Peyer's patch (tissue), 4 donors: ENCODE results near the gene PDP2. TPM values are rescaled to one million over a fixed set of nuclear protein-coding genes. Genes with fewer than 3 reads are reported as not detected.

Experiments
- DNase-seq, 3 donors: peaks; one replicate each; pipeline ENCODE4 v3.0.0-alpha.2; 2017 to 2019
- H3K27ac ChIP-seq, 4 donors: fragments of 200-600 bp; sonication (generic); one replicate each; pipeline ENCODE4 v1.5.1; 2016 to 2019
- H3K27me3 ChIP-seq, 2 donors: fragments of 200-600 bp; sonication (generic); one replicate each; pipeline ENCODE4 v1.5.1; 2019
- H3K36me3 ChIP-seq, 3 donors: fragments of 200-600 bp; sonication (generic); one replicate each; pipeline ENCODE4 v1.5.1; 2016 to 2019
- H3K4me1 ChIP-seq, 4 donors: fragments of 200-600 bp; sonication (generic); one replicate each; pipeline ENCODE4 v1.5.1; 2016 to 2019
- H3K4me3 ChIP-seq, 4 donors: fragments of 200-600 bp; sonication (generic); 1 replicate in 3 of 4; 2 replicates in 1 of 4; pipeline ENCODE4 v1.5.1; 2016 to 2019; ENCODE audit warnings: mild to moderate bottlenecking in 1 of 4
- H3K9me3 ChIP-seq, 4 donors: fragments of 200-600 bp; sonication (generic); one replicate each; pipeline ENCODE4 v1.5.1; 2016 to 2019; ENCODE audit warnings: mild to moderate bottlenecking in 1 of 4
- CTCF ChIP-seq, 6 experiments: fragments of 450-650 bp in 4 of 6; fragments of 200-600 bp in 2 of 6; sonication (generic) in 1 of 6; IDR thresholded peaks; one replicate each; pipeline ENCODE4 v1.5.1; 2017 to 2019; ENCODE audit warnings: antibody characterized with exemption in 6 of 6, mild to moderate bottlenecking in 3 of 6, moderate library complexity in 1 of 6
- POLR2A ChIP-seq, 2 donors: fragments of 450-650 bp; IDR thresholded peaks; one replicate each; pipeline ENCODE4 v1.5.1; 2017; ENCODE audit warnings: antibody characterized with exemption in 2 of 2, mild to moderate bottlenecking in 2 of 2, moderate library complexity in 2 of 2
- total RNA-seq, 4 donors: library from RNA; depleted of rRNA; stranded (reverse); fragments of >200 nt; gene quantifications; one replicate each; pipeline ENCODE4 v1.1.0, GENCODE V29; 2016

The PDP2 gene
- total RNA-seq, 4 donors from 2014 or later, result 12.1 to 27.9 (median 15.3) TPM

- TF ChIP-seq CTCF (IDR thresholded peaks at IDR 0.05), result no peak
- no peak for TF ChIP-seq POLR2A (IDR thresholded peaks at IDR 0.05)
- Histone ChIP-seq H3K4me1 (no peaks in the 10 kb centered on the region), H3K4me3 (no peak overlapping the region), H3K9me3 (no peaks in the 10 kb centered on the region), H3K27ac (no peak overlapping the region), H3K36me3 (no peaks in the 10 kb centered on the region), H3K27me3 (no peaks in the 10 kb centered on the region)
- no peak for DNase-seq
Observed at GRCh38 chr16:66913711-66914110, 33.4 kb downstream of the PDP2 start.

GRCh38 chr16:66914541-66914940 lies 34.2 kb downstream of the PDP2 start:
- Histone ChIP-seq H3K27ac (no peak overlapping the region), H3K9me3 (no peaks in the 10 kb centered on the region), H3K27me3 (no peaks in the 10 kb centered on the region)

GRCh38 chr16:66915041-66915440 lies 34.7 kb downstream of the PDP2 start:
- TF ChIP-seq POLR2A (IDR thresholded peaks at IDR 0.05) (no peak), CTCF (IDR thresholded peaks at IDR 0.05) (no peak)
- no peaks in the 10 kb centered on the region for H3K36me3 ChIP-seq
- H3K9me3 ChIP-seq, result no peaks in the 10 kb centered on the region
- peaks cover 0 to 11% (median 0%) of the 10 kb centered on the region in 4 donors for H3K4me1 ChIP-seq
- no peak overlapping the region for H3K27ac ChIP-seq
- no peaks in the 10 kb centered on the region for H3K27me3 ChIP-seq
- DNase-seq, result no peak
- H3K4me3 ChIP-seq, result no peak overlapping the region

More at GRCh38 chr16:66914541-66914940, 34.2 kb downstream of the PDP2 start:
- no peak for TF ChIP-seq POLR2A (IDR thresholded peaks at IDR 0.05)
- TF ChIP-seq CTCF (IDR thresholded peaks at IDR 0.05), result no peak
- H3K4me1 ChIP-seq, result peaks cover 0 to 6% (median 0%) of the 10 kb centered on the region in 4 donors
- no peak overlapping the region for H3K4me3 ChIP-seq
- no peaks in the 10 kb centered on the region for H3K36me3 ChIP-seq
- DNase-seq, result no peak

GRCh38 chr16:66916518-66916917 lies 36.2 kb downstream of the PDP2 start:
- H3K4me3 ChIP-seq, result no peak overlapping the region
- TF ChIP-seq CTCF (IDR thresholded peaks at IDR 0.05) (no peak), POLR2A (IDR thresholded peaks at IDR 0.05) (no peak)
- H3K9me3 ChIP-seq, result no peaks in the 10 kb centered on the region
- no peak for DNase-seq
- peaks cover 0 to 14% (median 0%) of the 10 kb centered on the region in 4 donors for H3K4me1 ChIP-seq
- H3K27ac ChIP-seq, result no peak overlapping the region
- no peaks in the 10 kb centered on the region for H3K27me3 ChIP-seq
- H3K36me3 ChIP-seq, result no peaks in the 10 kb centered on the region

GRCh38 chr16:66917741-66918140 lies 37.4 kb downstream of the PDP2 start:
- DNase-seq, result no peak
- no peaks in the 10 kb centered on the region for H3K36me3 ChIP-seq
- TF ChIP-seq POLR2A (IDR thresholded peaks at IDR 0.05) (no peak), CTCF (IDR thresholded peaks at IDR 0.05) (no peak)
- peaks cover 0 to 18% (median 0%) of the 10 kb centered on the region in 4 donors for H3K4me1 ChIP-seq
- no peak overlapping the region for H3K4me3 ChIP-seq
- no peak overlapping the region for H3K27ac ChIP-seq
- no peaks in the 10 kb centered on the region for H3K27me3 ChIP-seq
- no peaks in the 10 kb centered on the region for H3K9me3 ChIP-seq

GRCh38 chr16:66918355-66918754 lies 38.0 kb downstream of the PDP2 start:
- no peak for DNase-seq
- TF ChIP-seq POLR2A (IDR thresholded peaks at IDR 0.05), result no peak

More at GRCh38 chr16:66918355-66918754, 38.0 kb downstream of the PDP2 start:
- H3K4me1 ChIP-seq, result peaks cover 0 to 21% (median 0%) of the 10 kb centered on the region in 4 donors
- H3K27me3 ChIP-seq, result no peaks in the 10 kb centered on the region
- H3K9me3 ChIP-seq, result no peaks in the 10 kb centered on the region
- no peak overlapping the region for H3K4me3 ChIP-seq
- no peaks in the 10 kb centered on the region for H3K36me3 ChIP-seq
- H3K27ac ChIP-seq, result peak overlapping the region in 2 of 4 donors; percentile 30 to 67
